ENCODE data around the gene MTA2.
A peak's percentile ranks its signal among the peaks of the same experiment; 100 is the strongest.

The MTA2 gene

GRCh38 chr11:62612366-62613290, 11.0 kb upstream of the MTA2 start, which contains the start of the genes EML3 and ROM1:
Gene EML3, minus strand, starts transcription at chr11:62612775. Its CDS starts 318 bp downstream, at chr11:62612457.
Gene ROM1, plus strand, starts transcription at chr11:62613257. Its CDS starts 25 bp downstream, at chr11:62613282.
- DNase-seq: peak; percentile 92 to 94

- DNase-seq: peak in 1 of 2 donors; percentile 70
Measured at GRCh38 chr11:62611705-62612365, 10.2 kb upstream of the MTA2 start.

GRCh38 chr11:62610814-62611704, 9.4 kb upstream of the MTA2 start:
- no peak for DNase-seq

GRCh38 chr11:62610403-62610802, 8.7 kb upstream of the MTA2 start:
- no peak for DNase-seq

- no peak for DNase-seq
Measured at GRCh38 chr11:62608776-62609175, 7.1 kb upstream of the MTA2 start.

- DNase-seq: peak in 1 of 2 donors; percentile 49
Measured at GRCh38 chr11:62607714-62608113, 6.0 kb upstream of the MTA2 start.

GRCh38 chr11:62605902-62606301, 4.2 kb upstream of the MTA2 start:
- DNase-seq: no peak

GRCh38 chr11:62605467-62605866, 3.8 kb upstream of the MTA2 start:
- DNase-seq: no peak

GRCh38 chr11:62604460-62605120, 2.9 kb upstream of the MTA2 start:
- DNase-seq: no peak

- DNase-seq: no peak
Measured at GRCh38 chr11:62603776-62604299, 2.2 kb upstream of the MTA2 start.

- DNase-seq: no peak
Measured at GRCh38 chr11:62603072-62603408, 1.4 kb upstream of the MTA2 start.

GRCh38 chr11:62602141-62603071, 741 bp upstream of the MTA2 start:
- DNase-seq: peak in 1 of 2 donors; percentile 33

GRCh38 chr11:62601122-62601371, 618 bp downstream of the MTA2 start:
- peak; percentile 44 to 54 for DNase-seq

GRCh38 chr11:62600367-62601121, 1.1 kb downstream of the MTA2 start:
- peak in 1 of 2 donors; percentile 19 for DNase-seq

GRCh38 chr11:62599901-62600300, 1.8 kb downstream of the MTA2 start:
- peak in 1 of 2 donors; percentile 52 for DNase-seq

GRCh38 chr11:62599069-62599696, 2.5 kb downstream of the MTA2 start:
- peak; percentile 99 for DNase-seq

- no peak for DNase-seq
Measured at GRCh38 chr11:62595124-62595523, 6.5 kb downstream of the MTA2 start.

- DNase-seq: peak; percentile 84 to 85
Measured at GRCh38 chr11:62593434-62594044, 8.1 kb downstream of the MTA2 start.

GRCh38 chr11:62592989-62593421, 8.7 kb downstream of the MTA2 start:
- no peak for DNase-seq

All from CD4-positive, alpha-beta T cell treated with Interleukin-4 for 1 hour (primary cell).